ENCODE data around the gene DAAM1.

Gene DAAM1

GRCh38 chr14:59346329-59346728 lies 157.9 kb downstream of the DAAM1 start:
- DNase-seq: no peak

GRCh38 chr14:59346796-59347510 lies 158.5 kb downstream of the DAAM1 start:
- DNase-seq: no peak

- no peak for DNase-seq
These were observed 159.0 kb downstream of the DAAM1 start for GRCh38 chr14:59347511-59347900.

GRCh38 chr14:59347915-59348314 lies 159.4 kb downstream of the DAAM1 start:
- DNase-seq: no peak

GRCh38 chr14:59349258-59349701 lies 160.8 kb downstream of the DAAM1 start:
- DNase-seq: no peak

- DNase-seq: no peak
These were observed 164.5 kb downstream of the DAAM1 start for GRCh38 chr14:59352961-59353360.

- no peak for DNase-seq
These were observed 166.2 kb downstream of the DAAM1 start for GRCh38 chr14:59354666-59355065.

- DNase-seq: no peak
These were observed 166.6 kb downstream of the DAAM1 start for GRCh38 chr14:59355091-59355490.

- DNase-seq: no peak
These were observed 167.8 kb downstream of the DAAM1 start for GRCh38 chr14:59356312-59356711.

GRCh38 chr14:59356767-59357166 lies 168.3 kb downstream of the DAAM1 start:
- no peak for DNase-seq

- DNase-seq: no peak
These were observed 169.6 kb downstream of the DAAM1 start for GRCh38 chr14:59358102-59358501.

- DNase-seq: no peak
These were observed 170.3 kb downstream of the DAAM1 start for GRCh38 chr14:59358784-59359183.

- DNase-seq: no peak
These were observed 171.1 kb downstream of the DAAM1 start for GRCh38 chr14:59359431-59360124.

- no peak for DNase-seq
These were observed 171.8 kb downstream of the DAAM1 start for GRCh38 chr14:59360233-59360632.

GRCh38 chr14:59360923-59361794 lies 172.7 kb downstream of the DAAM1 start:
- no peak for DNase-seq

GRCh38 chr14:59362513-59362912 lies 174.0 kb downstream of the DAAM1 start:
- DNase-seq: no peak

GRCh38 chr14:59363531-59364226 lies 175.2 kb downstream of the DAAM1 start:
- no peak for DNase-seq

- DNase-seq: no peak
These were observed 181.8 kb downstream of the DAAM1 start for GRCh38 chr14:59370158-59370742.

- DNase-seq: no peak
These were observed 183.3 kb downstream of the DAAM1 start for GRCh38 chr14:59371771-59372170.

GRCh38 chr14:59374048-59374447 lies 185.6 kb downstream of the DAAM1 start:
- DNase-seq: no peak

GRCh38 chr14:59376686-59377085 lies 188.2 kb downstream of the DAAM1 start:
- DNase-seq: no peak

GRCh38 chr14:59377491-59377890 lies 189.0 kb downstream of the DAAM1 start:
- DNase-seq: no peak

All from activated CD4-positive, alpha-beta T cell treated with anti-CD3 and anti-CD28 coated beads, Interleukin-2, amount 50 U/mL, for 1 hour (primary cell).